Measurements from ENCODE around the gene ARFGAP1.

Gene ARFGAP1

GRCh38 chr20:63309261-63310071 lies 36.9 kb downstream of the ARFGAP1 start:
- DNase-seq (ENCODE audit: low spot score) = peak; percentile 85

- no peak for DNase-seq (ENCODE audit: low spot score)
These were observed 37.8 kb downstream of the ARFGAP1 start for GRCh38 chr20:63310265-63310991.

- DNase-seq (ENCODE audit: low spot score) = no peak
These were observed 38.7 kb downstream of the ARFGAP1 start for GRCh38 chr20:63311186-63311832.

- DNase-seq (ENCODE audit: low spot score) = no peak
These were observed 39.2 kb downstream of the ARFGAP1 start for GRCh38 chr20:63311833-63312243.

- DNase-seq (ENCODE audit: low spot score) = no peak
These were observed 39.7 kb downstream of the ARFGAP1 start for GRCh38 chr20:63312273-63312672.

- DNase-seq (ENCODE audit: low spot score) = peak; percentile 68
These were observed 40.2 kb downstream of the ARFGAP1 start for GRCh38 chr20:63312690-63313348.

- DNase-seq (ENCODE audit: low spot score) = no peak
These were observed 40.9 kb downstream of the ARFGAP1 start for GRCh38 chr20:63313349-63314014.

GRCh38 chr20:63314015-63314471 lies 41.4 kb downstream of the ARFGAP1 start:
- no peak for DNase-seq (ENCODE audit: low spot score)

GRCh38 chr20:63314566-63315239 lies 42.1 kb downstream of the ARFGAP1 start:
- DNase-seq (ENCODE audit: low spot score) = no peak

- DNase-seq (ENCODE audit: low spot score) = no peak
These were observed 42.7 kb downstream of the ARFGAP1 start for GRCh38 chr20:63315240-63315689.

GRCh38 chr20:63315731-63316491 lies 43.3 kb downstream of the ARFGAP1 start:
- DNase-seq (ENCODE audit: low spot score) = no peak

GRCh38 chr20:63316502-63316921 lies 43.9 kb downstream of the ARFGAP1 start:
- DNase-seq (ENCODE audit: low spot score) = no peak

GRCh38 chr20:63317061-63317460 lies 44.4 kb downstream of the ARFGAP1 start:
- DNase-seq (ENCODE audit: low spot score) = no peak

GRCh38 chr20:63317601-63318291 lies 45.1 kb downstream of the ARFGAP1 start:
- DNase-seq (ENCODE audit: low spot score) = no peak

- DNase-seq (ENCODE audit: low spot score) = no peak
These were observed 46.0 kb downstream of the ARFGAP1 start for GRCh38 chr20:63318391-63319163.

GRCh38 chr20:63319164-63320040 lies 46.8 kb downstream of the ARFGAP1 start:
- no peak for DNase-seq (ENCODE audit: low spot score)

- no peak for DNase-seq (ENCODE audit: low spot score)
These were observed 47.5 kb downstream of the ARFGAP1 start for GRCh38 chr20:63320041-63320511.

Measured in AG08396 (cell line).